HG03159 (cell line): ENCODE measurements around the gene CHD9.
"Not testable (repeated sequence)": the region's sequence is repeated elsewhere in the genome, so short reads cannot be mapped to it uniquely, and the experiment has no call there.

ENCODE experiments used
- ATAC-seq: cut with Tn5 transposase; IDR thresholded peaks from one replicate; pipeline ENCODE4 v1.9.1; 2021; ENCODE audit warnings: mild to moderate bottlenecking, moderate library complexity; ENCODE audit not compliant: unreplicated experiment

The CHD9 gene

GRCh38 chr16:53045341-53046220 lies 9.2 kb upstream of the CHD9 start:
- ATAC-seq: no peak

GRCh38 chr16:53047515-53047914 lies 7.3 kb upstream of the CHD9 start:
- not testable (repeated sequence) for ATAC-seq

GRCh38 chr16:53048139-53048915 lies 6.5 kb upstream of the CHD9 start:
- ATAC-seq: no peak

- ATAC-seq: not testable (repeated sequence)
Measured at GRCh38 chr16:53051255-53051654, 3.5 kb upstream of the CHD9 start.

GRCh38 chr16:53052519-53053501 lies 2.0 kb upstream of the CHD9 start, which contains the start of gene CHD9NB:
Gene CHD9NB (minus strand): TSS chr16:53052897. CDS start chr16:53044158, 8,739 bp downstream.
- ATAC-seq: no peak

- ATAC-seq: peak; percentile 47
Measured at GRCh38 chr16:53053967-53054669, 673 bp upstream of the CHD9 start.

GRCh38 chr16:53055541-53056391 lies 975 bp downstream of the CHD9 start:
- ATAC-seq: no peak

- no peak for ATAC-seq
Measured at GRCh38 chr16:53056392-53056881, 1.6 kb downstream of the CHD9 start.

GRCh38 chr16:53057658-53058057 lies 2.9 kb downstream of the CHD9 start:
- no peak for ATAC-seq

GRCh38 chr16:53058441-53058840 lies 3.6 kb downstream of the CHD9 start:
- no peak for ATAC-seq

GRCh38 chr16:53058882-53059281 lies 4.1 kb downstream of the CHD9 start:
- ATAC-seq: no peak

GRCh38 chr16:53059672-53060071 lies 4.9 kb downstream of the CHD9 start:
- ATAC-seq: no peak

- peak; percentile 21 for ATAC-seq
Measured at GRCh38 chr16:53061256-53061655, 6.5 kb downstream of the CHD9 start.

- peak; percentile 88 for ATAC-seq
Measured at GRCh38 chr16:53061701-53062159, 6.9 kb downstream of the CHD9 start.

- no peak for ATAC-seq
Measured at GRCh38 chr16:53064081-53064578, 9.3 kb downstream of the CHD9 start.

GRCh38 chr16:53065461-53066061 lies 10.8 kb downstream of the CHD9 start:
- ATAC-seq: no peak

- ATAC-seq: no peak
Measured at GRCh38 chr16:53067675-53068074, 12.9 kb downstream of the CHD9 start.

- ATAC-seq: peak; percentile 55
Measured at GRCh38 chr16:53068423-53068833, 13.6 kb downstream of the CHD9 start.
